GM12865 (cell line): ENCODE measurements around the gene HSPA1B.
A peak's percentile ranks its signal among the peaks of the same experiment; 100 is the strongest.
"Not testable (repeated sequence)": the region's sequence is repeated elsewhere in the genome, so short reads cannot be mapped to it uniquely, and the experiment has no call there.

Source experiments
- DNase-seq: peaks from one replicate; pipeline ENCODE4 v3.0.0; 2010; ENCODE audit warnings: low read depth
- H3K4me3 ChIP-seq: 2 replicates; pipeline ENCODE4 v1.5.1; 2011; ENCODE audit warnings: mild to moderate bottlenecking, low read depth, low read length, control low read depth
- TF ChIP-seq, protein P1 (sequence below): IDR thresholded peaks from 2 replicates; pipeline ENCODE4 v1.5.1; 2011; ENCODE audit warnings: low read length, control low read depth, low read depth, inconsistent platforms; ENCODE audit not compliant: insufficient read depth; ENCODE audit errors: missing control alignments

Gene HSPA1B

DNA sequence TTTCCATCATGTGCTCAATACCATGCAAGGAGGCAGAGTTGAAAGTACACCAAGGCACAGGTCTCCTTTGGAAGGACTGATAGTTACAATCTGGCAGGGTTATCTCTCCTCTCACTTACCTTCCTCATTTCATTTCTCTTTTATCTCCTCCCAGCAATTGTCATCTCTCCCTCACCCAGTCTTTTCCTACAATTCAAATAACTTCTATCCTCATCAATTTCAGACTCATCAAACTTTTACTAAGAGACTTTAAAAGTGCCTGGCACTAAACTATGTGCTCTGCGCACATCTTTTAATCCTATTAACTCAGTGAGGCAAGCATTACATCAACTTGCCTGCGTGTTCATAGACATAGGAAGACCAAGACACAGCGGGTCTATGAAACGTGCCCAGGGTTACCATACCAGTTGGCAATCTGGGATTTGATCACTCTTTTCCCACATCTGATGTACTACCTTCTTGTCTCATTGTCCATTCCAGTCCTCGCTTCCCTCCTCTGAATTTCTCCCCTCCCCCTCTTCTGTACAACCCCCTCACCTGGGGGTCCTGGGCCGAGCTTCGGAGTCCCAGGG, 33.2 kb upstream of the HSPA1B start:
- H3K4me3 ChIP-seq, result peak overlapping the region; percentile 95
- TF ChIP-seq, protein P1, sequence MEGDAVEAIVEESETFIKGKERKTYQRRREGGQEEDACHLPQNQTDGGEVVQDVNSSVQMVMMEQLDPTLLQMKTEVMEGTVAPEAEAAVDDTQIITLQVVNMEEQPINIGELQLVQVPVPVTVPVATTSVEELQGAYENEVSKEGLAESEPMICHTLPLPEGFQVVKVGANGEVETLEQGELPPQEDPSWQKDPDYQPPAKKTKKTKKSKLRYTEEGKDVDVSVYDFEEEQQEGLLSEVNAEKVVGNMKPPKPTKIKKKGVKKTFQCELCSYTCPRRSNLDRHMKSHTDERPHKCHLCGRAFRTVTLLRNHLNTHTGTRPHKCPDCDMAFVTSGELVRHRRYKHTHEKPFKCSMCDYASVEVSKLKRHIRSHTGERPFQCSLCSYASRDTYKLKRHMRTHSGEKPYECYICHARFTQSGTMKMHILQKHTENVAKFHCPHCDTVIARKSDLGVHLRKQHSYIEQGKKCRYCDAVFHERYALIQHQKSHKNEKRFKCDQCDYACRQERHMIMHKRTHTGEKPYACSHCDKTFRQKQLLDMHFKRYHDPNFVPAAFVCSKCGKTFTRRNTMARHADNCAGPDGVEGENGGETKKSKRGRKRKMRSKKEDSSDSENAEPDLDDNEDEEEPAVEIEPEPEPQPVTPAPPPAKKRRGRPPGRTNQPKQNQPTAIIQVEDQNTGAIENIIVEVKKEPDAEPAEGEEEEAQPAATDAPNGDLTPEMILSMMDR, result no peak
- DNase-seq, result no peak

DNA sequence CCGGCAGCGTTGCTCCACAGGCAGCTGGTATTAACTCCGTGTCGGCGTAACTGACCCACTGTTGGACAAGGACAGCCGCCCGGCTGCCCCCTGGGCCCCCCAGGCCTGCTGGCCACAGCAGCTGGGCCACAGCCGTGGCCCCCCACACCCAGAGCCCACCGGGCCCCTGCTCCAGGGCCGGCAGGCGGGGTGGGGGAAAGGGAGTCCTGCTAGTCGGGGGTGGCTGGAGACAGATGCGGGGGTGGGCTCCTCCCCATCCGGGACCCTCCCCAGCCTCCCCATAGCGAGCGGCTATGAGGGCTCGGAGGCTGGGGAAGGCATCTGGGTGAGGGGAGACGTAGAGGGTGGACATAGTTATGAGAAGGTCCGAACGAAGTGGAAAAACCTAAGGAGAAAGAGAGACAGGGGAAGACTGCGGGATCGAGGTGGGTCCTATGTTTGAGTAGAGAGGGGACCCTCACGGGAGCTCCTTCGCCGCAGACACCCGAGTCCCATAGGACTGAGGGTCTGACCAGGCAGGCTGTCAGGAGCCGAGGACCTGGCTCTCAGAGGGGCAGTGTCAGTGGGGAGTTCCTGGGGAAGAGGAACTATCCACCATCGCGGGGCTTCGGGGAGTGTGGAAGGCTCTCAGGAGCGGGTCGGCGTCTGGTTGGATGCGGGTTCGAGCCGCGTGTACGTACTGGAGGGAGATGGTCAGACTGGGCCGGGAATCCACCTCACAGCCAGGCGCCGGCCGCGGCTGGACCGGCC, 32.5 kb upstream of the HSPA1B start:
- peak overlapping the region; percentile 95 for H3K4me3 ChIP-seq
- TF ChIP-seq, protein P1, result no peak
- no peak for DNase-seq

DNA sequence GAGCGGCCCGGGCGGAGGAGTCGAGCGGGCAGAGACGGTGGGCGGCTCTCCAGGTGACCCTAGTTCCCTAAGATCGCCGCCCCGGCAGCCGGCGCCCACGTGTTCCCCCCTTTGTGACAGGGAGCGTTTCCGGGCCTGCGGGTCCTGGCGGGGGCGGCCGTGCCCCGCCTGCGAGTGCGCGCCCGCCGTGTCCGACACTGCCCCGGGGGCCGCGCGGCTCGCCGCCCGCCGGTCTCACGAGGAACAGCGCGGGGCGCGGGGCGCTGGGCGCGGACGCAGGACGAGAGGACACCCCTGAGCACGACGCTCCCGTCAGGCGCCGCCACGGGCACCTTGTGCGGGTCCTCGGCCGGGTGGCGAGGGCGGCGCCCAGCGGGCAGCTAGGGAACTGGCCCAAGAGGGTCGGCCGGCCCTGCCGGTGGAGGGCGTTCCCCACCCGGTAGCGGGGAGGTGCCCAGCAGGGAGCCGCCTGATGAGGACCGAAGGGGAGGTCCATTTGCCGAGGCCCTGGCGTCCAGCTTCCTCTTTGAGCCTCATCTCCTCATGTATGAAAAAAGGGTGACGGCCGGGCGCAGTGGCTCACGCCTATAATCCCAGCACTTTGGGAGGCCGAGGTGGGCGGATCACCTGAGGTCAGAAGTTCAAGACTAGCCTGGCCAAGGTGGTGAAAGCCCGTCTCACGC, 31.8 kb upstream of the HSPA1B start, which contains the start of gene VARS1:
VARS1 (minus strand) TSS at position 137 of the 683 bp plus-strand sequence. CDS start 535 bp downstream, outside the sequence.
- TF ChIP-seq, protein P1, result peak; percentile 85
- peak within 1 kb of the TSS; percentile 95 for H3K4me3 ChIP-seq
- peak; percentile 96 for DNase-seq

DNA sequence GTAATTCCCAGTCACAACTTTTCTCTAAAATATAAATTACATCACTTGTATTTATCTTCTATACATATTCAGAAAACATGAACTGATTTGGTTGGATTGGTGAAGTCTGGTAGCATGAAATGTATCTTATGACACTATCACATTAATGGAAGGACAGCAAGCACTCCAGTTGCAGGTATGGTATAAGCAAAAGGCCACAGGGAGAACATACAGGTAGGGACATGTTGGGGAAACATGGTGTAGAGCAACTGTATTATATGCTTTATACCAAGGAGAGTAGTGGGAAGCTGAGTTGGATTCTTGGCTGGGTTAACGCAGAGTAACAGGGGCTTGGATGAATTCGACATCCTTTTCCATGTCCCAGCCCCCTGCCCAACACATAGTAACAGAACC, 30.5 kb upstream of the HSPA1B start:
- H3K4me3 ChIP-seq, result no peak overlapping the region
- DNase-seq, result no peak
- TF ChIP-seq, protein P1, result no peak

DNA sequence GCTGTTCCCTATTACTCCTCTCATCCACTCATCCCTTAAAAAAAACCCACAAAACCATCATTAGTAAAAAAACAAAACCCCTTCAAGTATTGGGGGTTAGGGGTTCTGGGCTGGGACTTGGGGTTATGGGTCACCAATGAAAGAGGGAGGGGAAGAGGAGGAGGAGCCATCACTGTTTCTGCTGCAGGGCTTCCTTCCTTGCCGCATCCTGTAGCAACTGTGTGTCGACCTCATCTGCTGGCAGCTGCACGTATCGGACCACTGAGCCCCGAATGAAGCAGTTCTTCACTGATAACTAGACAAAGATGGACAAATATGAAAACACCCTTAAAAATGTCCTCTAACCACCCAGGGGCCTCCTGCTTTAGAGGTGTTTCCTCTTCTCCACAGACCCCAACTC, 29.9 kb upstream of the HSPA1B start:
- no peak for DNase-seq
- no peak overlapping the region for H3K4me3 ChIP-seq
- TF ChIP-seq, protein P1, result no peak

DNA sequence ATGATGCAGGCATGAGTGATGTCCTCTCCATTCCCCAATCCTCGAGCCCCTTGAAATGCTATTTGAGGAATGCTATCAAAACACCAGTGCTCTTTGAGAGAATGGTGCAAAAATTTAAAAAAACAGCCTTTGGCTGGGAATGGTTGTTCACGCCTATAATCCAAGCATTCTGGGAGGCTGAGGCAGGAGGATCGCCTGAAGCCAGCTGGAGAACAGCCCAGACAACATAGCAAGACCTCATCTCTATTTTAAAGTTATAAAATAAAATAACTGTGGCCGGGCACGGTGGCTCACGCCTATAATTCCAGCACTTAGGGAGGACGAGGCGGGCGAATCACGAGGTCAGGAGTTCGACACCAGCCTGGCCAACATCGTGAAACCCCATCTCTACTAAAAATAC, 27.8 kb upstream of the HSPA1B start:
- no peak for DNase-seq
- TF ChIP-seq, protein P1, result no peak

DNA sequence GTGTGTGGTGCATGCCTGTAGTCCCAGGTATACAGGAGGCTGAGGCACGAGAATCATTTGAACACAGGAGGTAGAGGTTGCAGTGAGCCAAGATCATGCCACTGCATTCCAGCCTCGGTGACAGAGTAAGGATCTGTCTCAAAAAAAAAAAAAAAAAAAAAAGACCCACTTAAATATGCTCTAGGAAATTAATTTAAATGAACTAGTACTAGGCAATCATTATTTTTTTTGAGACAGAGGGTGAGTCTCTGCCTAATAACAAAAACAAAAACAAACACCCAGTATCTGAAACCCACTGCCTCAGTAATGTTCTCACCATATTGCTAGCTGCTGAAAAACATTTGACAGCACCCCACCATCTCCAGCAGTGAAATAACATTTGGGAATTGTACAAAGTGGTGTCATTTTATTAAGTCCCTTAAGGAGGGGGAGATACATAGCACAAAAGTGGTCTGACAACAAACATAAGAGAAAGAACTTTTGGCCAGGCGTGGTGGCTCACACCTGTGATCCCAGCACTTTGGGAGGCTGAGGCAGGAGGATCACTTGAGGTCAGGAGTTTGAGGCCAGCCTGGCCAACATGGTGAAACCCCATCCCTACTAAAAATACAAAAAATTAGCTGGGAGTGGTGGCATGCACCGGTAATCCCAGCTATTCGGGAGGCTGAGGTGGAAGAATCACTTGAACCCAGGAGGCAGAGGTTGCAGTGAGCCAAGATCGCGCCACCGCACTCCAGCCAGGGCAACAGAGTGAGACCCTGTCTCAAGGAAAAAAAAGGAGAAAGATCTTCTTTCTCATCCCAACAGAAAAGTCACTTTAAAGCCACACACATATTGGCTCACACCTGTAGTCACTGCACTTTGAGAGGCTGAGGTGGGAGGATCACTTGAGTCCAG, 26.3 kb upstream of the HSPA1B start:
- DNase-seq, H3K4me3 ChIP-seq: not testable (repeated sequence)

More for the DNA sequence above, 27.8 kb upstream of the HSPA1B start:
- no peak overlapping the region for H3K4me3 ChIP-seq
